GM18951 (cell line): ENCODE measurements around the gene SOX8.

Experiments
- POLR2A ChIP-seq: IDR thresholded peaks from 4 replicates; pipeline ENCODE4 v1.6.1; 2011; ENCODE audit warnings: mild to moderate bottlenecking; ENCODE audit not compliant: insufficient read length, insufficient read depth; ENCODE audit errors: extremely low read depth
- in situ Hi-C: fragments of 300-500 bp; cut with MboI; formaldehyde crosslinking; loops from one replicate; pipeline ENCODE4 v1.12.0; 2022; ENCODE audit warnings: low sequenced_read_pairs, mixed read lengths, inconsistent platforms; ENCODE audit not compliant: unreplicated experiment

Gene SOX8

GRCh38 chr16:1030473-1030901, 48.9 kb downstream of the SOX8 start:
- in situ Hi-C loops, result no loop called here
- no peak for TF ChIP-seq POLR2A

- no peak for TF ChIP-seq POLR2A
- in situ Hi-C loops, result no loop called here
Measured at GRCh38 chr16:1031666-1032065, 50.1 kb downstream of the SOX8 start.

- in situ Hi-C loops, result no loop called here
- TF ChIP-seq POLR2A, result no peak
Measured at GRCh38 chr16:1032607-1033006, 51.0 kb downstream of the SOX8 start.

- in situ Hi-C loops, result no loop called here
- TF ChIP-seq POLR2A, result no peak
Measured at GRCh38 chr16:1033128-1033679, 51.6 kb downstream of the SOX8 start.

GRCh38 chr16:1034230-1035065, 52.9 kb downstream of the SOX8 start:
- in situ Hi-C loops, result no loop called here
- TF ChIP-seq POLR2A, result no peak

GRCh38 chr16:1035066-1035415, 53.5 kb downstream of the SOX8 start:
- in situ Hi-C loops, result no loop called here

GRCh38 chr16:1036166-1036565, 54.6 kb downstream of the SOX8 start:
- no peak for TF ChIP-seq POLR2A
- in situ Hi-C loops, result no loop called here

More at GRCh38 chr16:1035066-1035415, 53.5 kb downstream of the SOX8 start:
- no peak for TF ChIP-seq POLR2A
